GM06990 (cell line): ENCODE measurements around the gene TDRKH.

ENCODE experiments used
- DNase-seq: peaks from one replicate; pipeline ENCODE4 v3.0.0-alpha.2; 2011; ENCODE audit not compliant: insufficient read length; ENCODE audit errors: extremely low read depth
- H3K27me3 ChIP-seq: replicated peaks from 2 replicates; pipeline ENCODE4 v1.6.0; 2011; ENCODE audit warnings: low read length; ENCODE audit not compliant: control insufficient read depth, insufficient read depth
- H3K36me3 ChIP-seq: 2 replicates; pipeline ENCODE4 v1.5.1; 2011; ENCODE audit warnings: low read length; ENCODE audit not compliant: control insufficient read depth, insufficient read depth
- H3K4me3 ChIP-seq: replicated peaks from 2 replicates; pipeline ENCODE4 v1.5.1; 2011; ENCODE audit warnings: low read depth, mild to moderate bottlenecking, control low read depth, low read length
- CTCF ChIP-seq: IDR thresholded peaks from 2 replicates; pipeline ENCODE4 v1.5.1; 2011; ENCODE audit warnings: low read length, control low read depth, mild to moderate bottlenecking, inconsistent platforms; ENCODE audit not compliant: insufficient read depth, poor library complexity, severe bottlenecking

TDRKH gene

GRCh38 chr1:151799179-151800022 lies 9.1 kb upstream of the TDRKH start:
- TF ChIP-seq CTCF, result no peak
- DNase-seq, result no peak
- Histone ChIP-seq H3K36me3 (no peaks in the 10 kb centered on the region), H3K4me3 (no peak overlapping the region), H3K27me3 (no peaks in the 10 kb centered on the region)

GRCh38 chr1:151798571-151798970 lies 8.3 kb upstream of the TDRKH start:
- no peaks in the 10 kb centered on the region for H3K27me3 ChIP-seq
- TF ChIP-seq CTCF, result no peak

GRCh38 chr1:151790940-151791651 lies 796 bp upstream of the TDRKH start:
- Histone ChIP-seq H3K27me3 (no peaks in the 10 kb centered on the region), H3K36me3 (no peaks in the 10 kb centered on the region), H3K4me3 (peak overlapping the region; percentile 88)
- DNase-seq, result peak; percentile 22
- no peak for TF ChIP-seq CTCF

More at GRCh38 chr1:151798571-151798970, 8.3 kb upstream of the TDRKH start:
- DNase-seq, result no peak
- H3K36me3 ChIP-seq, result no peaks in the 10 kb centered on the region
- H3K4me3 ChIP-seq, result no peak overlapping the region

GRCh38 chr1:151787689-151788088 lies 2.6 kb downstream of the TDRKH start:
- Histone ChIP-seq H3K4me3 (no peak overlapping the region), H3K27me3 (no peaks in the 10 kb centered on the region), H3K36me3 (no peaks in the 10 kb centered on the region)
- DNase-seq, result no peak
- TF ChIP-seq CTCF, result no peak

GRCh38 chr1:151783796-151784195 lies 6.5 kb downstream of the TDRKH start:
- H3K4me3 ChIP-seq, result no peak overlapping the region
- TF ChIP-seq CTCF, result no peak
- no peak for DNase-seq

More at GRCh38 chr1:151783796-151784195, 6.5 kb downstream of the TDRKH start:
- H3K36me3 ChIP-seq, result no peaks in the 10 kb centered on the region
- H3K27me3 ChIP-seq, result no peaks in the 10 kb centered on the region
